HEK293T (cell line): ENCODE results near the gene ZNF850.

Experiments
- BHLHE40 ChIP-seq: fragments of 450-650 bp; IDR thresholded peaks from 2 replicates; pipeline ENCODE4 v1.6.1; 2016; ENCODE audit warnings: mild to moderate bottlenecking, moderate library complexity, borderline replicate concordance
- FOXM1 ChIP-seq: fragments of 450-650 bp; IDR thresholded peaks from 2 replicates; pipeline ENCODE4 v1.6.1; 2017; ENCODE audit warnings: mild to moderate bottlenecking, borderline replicate concordance
- NFRKB ChIP-seq: fragments of 450-650 bp; IDR thresholded peaks from 2 replicates; pipeline ENCODE4 v1.6.1; 2016; ENCODE audit warnings: mild to moderate bottlenecking, moderate library complexity
- SUZ12 ChIP-seq: fragments of 450-650 bp; IDR thresholded peaks from 2 replicates; pipeline ENCODE4 v1.6.1; 2016; ENCODE audit warnings: mild to moderate bottlenecking
- ZNF384 ChIP-seq: fragments of 450-650 bp; IDR thresholded peaks from 2 replicates; pipeline ENCODE4 v1.6.1; 2016

DNA sequence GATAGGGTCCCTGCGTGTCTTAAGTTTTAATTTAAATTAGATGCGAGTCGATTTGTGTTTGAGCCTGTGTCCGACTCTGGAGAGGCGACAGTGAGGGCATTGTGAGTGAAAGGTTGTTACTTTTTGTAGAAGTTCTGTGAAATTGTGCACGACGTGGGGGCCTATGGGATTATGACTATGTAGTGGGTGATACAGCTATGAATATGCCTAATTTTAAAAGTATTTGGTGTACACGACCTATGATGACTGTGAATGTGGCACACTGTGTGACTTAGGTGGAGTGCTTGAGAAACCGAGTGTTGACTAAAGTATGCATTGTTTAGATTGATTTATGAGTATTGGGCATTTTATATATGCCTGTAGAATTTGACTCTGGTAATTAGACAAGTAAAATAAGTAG, 84.5 kb downstream of the ZNF850 start:
- TF ChIP-seq NFRKB (no peak), SUZ12 (no peak), BHLHE40 (no peak), FOXM1 (no peak), ZNF384 (no peak)
